Naive B cell (primary cell): ENCODE data around the gene TACR1. TPM values are rescaled to one million over a fixed set of nuclear protein-coding genes. Genes with fewer than 3 reads are reported as not detected.

ENCODE experiments used
- polyA plus RNA-seq, 6 donors: library from polyadenylated mRNA; unstranded; fragments of 300-500 nt; fragmentation: Illumina TruSeq; gene quantifications; one replicate each; pipeline ENCODE4 v1.2.3, GENCODE V29; 2021; ENCODE audit warnings: low read depth in 6 of 6

Gene TACR1
- polyA plus RNA-seq, 6 donors from 2014 or later = 0.04 to 0.15 (median 0.14) TPM; not detected in 3

Other genes with a start within 250 kb of the TACR1 start
- gene POLE4, start 240.9 kb downstream of the TACR1 start, polyA plus RNA-seq = 100 to 1,000 TPM; 145 to 229 (median 186) TPM